GM19238 (cell line): ENCODE results near the gene PPP1R13B.
A peak's percentile ranks its signal among the peaks of the same experiment; 100 is the strongest.
"Not testable (repeated sequence)": the region's sequence is repeated elsewhere in the genome, so short reads cannot be mapped to it uniquely, and the experiment has no call there.

Source experiments
- DNase-seq: peaks from one replicate; pipeline ENCODE4 v3.0.0; 2011; ENCODE audit warnings: low spot score; ENCODE audit not compliant: insufficient read length

Gene PPP1R13B

DNA sequence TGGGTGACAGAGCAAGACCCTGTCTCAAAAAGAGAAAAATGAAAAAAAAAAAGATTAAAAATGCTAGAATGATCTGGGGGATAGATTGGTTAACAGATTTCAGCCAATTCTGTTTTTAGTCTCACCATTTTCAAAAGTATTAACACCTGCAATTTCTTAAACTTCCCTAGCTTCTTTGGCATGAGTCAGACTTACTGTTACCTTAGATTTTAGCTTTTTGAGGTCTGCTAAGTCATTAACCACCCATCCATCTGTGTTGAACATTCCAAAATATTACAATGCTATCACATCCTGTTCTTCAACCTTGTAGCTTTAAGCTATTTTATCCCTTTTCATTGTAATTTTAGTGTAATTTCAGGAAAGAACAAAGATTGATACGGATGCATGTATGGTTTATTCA lies 59.3 kb downstream of the PPP1R13B start:
- no peak for DNase-seq

GRCh38 chr14:103782376-103782775 lies 65.0 kb downstream of the PPP1R13B start:
- DNase-seq: no peak

- not testable (repeated sequence) for DNase-seq
These were observed 71.1 kb downstream of the PPP1R13B start for GRCh38 chr14:103776319-103776718.

GRCh38 chr14:103775506-103775905 lies 71.9 kb downstream of the PPP1R13B start:
- no peak for DNase-seq

DNA sequence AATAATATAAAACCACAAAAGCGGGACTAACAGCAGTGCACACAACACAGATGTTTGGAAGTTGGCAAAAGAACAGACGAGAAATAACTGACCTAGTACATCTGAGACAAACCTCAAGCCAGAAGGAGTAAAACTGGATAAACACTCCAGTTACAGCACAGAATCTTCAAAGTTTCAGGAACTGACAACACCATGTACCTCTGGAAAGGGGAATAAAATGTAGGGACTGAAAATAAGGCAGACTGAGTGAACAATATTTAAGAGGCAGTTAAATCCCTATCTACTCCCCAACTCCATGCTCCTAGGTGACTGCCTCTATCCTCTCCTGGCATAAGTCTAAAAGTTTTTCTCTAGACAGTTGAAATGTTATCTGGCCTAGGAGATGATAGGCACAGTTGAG lies 73.9 kb downstream of the PPP1R13B start:
- no peak for DNase-seq

- DNase-seq: no peak
These were observed 75.2 kb downstream of the PPP1R13B start for GRCh38 chr14:103772078-103772712.

DNA sequence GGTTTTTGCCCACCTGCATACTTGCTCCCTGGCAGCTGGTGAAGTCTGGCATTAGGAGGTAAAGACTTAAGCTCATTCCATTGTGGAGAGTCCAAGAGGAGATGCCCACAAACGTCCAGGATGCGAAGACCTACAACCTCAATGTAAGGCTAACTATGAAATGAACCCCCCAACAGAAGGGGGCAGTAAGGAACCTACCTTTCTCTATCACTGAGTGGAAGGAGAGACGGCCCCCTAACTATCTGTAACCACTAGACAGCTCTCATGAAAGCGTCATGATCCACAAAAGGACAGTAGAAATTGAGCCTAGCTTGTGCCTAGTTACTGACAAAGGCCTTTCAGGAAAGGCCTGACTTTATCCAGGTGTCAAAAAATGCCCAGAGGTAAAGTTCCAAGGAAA lies 76.5 kb downstream of the PPP1R13B start:
- no peak for DNase-seq

- DNase-seq: no peak
These were observed 76.9 kb downstream of the PPP1R13B start for GRCh38 chr14:103770500-103770899.

GRCh38 chr14:103767336-103767894 lies 80.0 kb downstream of the PPP1R13B start:
- no peak for DNase-seq

DNA sequence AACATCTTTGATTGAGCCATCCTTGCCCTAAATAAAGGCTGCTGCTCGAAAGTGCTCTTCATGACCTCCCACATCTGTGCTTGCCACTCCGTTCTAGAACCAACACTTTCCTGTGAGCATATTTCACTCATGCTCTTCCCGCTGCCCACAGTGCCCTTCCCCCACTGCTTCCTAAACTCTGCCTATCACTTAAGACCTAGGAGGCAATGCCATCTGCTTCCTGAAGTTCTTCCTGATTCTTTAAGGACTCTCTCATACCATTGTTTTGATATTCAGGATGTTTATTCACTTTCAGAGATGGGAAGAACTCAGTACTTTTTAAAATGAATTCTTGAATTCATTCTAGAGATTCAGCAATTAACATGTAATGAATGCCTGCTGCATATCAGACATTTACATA lies 81.8 kb downstream of the PPP1R13B start:
- DNase-seq: no peak

GRCh38 chr14:103763730-103764488 lies 83.5 kb downstream of the PPP1R13B start:
- peak; percentile 33 for DNase-seq

DNA sequence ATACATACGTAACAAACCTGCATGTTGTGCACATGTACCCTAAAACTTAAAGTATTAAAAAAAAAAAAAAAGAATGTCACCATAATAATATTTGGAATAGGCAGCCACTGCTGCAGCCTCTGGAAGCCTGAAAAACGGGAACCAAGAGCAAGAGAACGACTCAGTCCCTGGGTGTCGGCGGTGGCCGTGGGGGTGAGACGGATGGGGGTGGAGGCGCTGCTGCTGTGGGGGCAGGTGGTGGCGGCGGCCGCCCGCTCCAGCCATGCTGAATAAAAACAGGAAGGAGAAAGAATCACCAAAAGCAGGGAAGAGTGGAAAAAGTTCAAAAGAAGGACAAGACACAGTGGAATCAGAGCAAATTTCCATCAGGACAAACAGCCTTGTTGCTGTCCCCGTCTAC lies 84.8 kb downstream of the PPP1R13B start:
- no peak for DNase-seq

DNA sequence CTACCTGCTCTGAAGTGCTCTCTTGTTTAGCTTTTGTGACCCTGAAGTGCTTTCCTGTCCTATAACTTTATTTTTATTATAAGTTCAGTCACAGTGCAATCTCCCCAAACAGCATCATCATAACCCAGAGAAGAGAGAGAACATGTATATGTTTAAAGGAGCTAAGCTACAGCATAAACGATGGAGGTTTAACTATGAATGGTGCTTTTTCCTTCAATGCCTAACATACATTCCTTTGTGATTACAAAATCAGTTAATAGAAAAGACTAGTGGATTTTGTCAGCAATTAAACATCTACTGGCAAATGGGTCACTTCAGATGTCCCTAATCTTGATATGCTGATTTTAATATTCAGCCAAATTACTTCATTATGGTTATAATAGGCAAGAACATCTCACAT lies 85.3 kb downstream of the PPP1R13B start:
- DNase-seq: no peak

DNA sequence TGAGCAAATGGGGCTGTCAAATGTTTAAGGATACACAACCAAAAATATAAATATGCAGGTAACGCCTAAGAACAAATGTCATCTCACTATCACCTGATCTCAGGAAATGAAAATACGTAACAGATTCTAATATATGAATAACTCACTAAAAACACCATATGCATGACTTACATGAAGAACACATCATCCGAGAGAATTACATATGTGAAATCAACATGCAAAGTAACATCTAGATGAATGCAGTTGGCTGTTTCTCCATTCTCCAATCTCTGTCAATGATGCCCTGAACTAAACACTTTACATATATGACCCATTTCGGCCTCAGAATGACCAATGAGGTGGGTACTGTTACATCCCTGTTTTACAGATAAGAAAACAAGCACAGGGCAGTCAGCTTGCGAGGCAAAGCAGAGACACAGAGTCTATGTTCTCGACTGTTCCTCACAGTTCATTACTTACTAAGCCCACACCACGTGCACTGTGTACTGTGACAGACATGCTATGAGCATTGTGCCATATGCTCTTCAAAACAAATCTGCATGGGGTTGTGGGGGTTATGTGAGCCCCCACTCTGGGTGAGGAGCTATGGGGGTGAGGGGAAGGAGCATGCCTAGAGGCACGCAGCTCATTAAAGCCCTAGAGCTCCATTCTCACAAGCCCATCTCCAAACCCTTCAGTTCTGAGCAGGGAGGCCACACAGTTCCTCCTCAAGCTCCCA lies 89.2 kb downstream of the PPP1R13B start:
- DNase-seq: no peak

- no peak for DNase-seq
These were observed 92.3 kb downstream of the PPP1R13B start for GRCh38 chr14:103755060-103755459.

- no peak for DNase-seq
These were observed 93.6 kb downstream of the PPP1R13B start for GRCh38 chr14:103753774-103754173.

GRCh38 chr14:103749860-103750259 lies 97.5 kb downstream of the PPP1R13B start:
- DNase-seq: no peak

- no peak for DNase-seq
These were observed 97.9 kb downstream of the PPP1R13B start for GRCh38 chr14:103749452-103749851.

GRCh38 chr14:103748534-103748857 lies 98.9 kb downstream of the PPP1R13B start:
- no peak for DNase-seq

DNA sequence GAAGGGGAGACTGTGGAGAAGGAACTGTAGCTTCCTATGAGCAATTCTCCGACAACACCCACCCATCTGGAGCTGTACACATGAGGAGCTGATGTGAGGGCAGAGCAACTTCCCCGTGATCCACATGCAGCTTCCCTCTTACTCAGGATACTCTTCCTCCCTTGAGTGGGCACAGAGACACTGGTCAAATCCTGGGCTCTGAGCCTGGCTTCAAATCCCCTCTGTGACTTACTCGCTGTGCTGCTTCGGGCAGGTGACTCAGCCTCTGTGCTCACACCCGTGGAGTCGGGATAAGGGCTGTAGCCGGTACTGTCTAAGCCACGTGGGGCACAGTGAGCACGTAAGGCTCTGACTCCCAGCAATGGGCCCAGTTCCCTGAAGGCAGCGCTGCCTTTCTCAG lies 100.7 kb downstream of the PPP1R13B start:
- DNase-seq: no peak

DNA sequence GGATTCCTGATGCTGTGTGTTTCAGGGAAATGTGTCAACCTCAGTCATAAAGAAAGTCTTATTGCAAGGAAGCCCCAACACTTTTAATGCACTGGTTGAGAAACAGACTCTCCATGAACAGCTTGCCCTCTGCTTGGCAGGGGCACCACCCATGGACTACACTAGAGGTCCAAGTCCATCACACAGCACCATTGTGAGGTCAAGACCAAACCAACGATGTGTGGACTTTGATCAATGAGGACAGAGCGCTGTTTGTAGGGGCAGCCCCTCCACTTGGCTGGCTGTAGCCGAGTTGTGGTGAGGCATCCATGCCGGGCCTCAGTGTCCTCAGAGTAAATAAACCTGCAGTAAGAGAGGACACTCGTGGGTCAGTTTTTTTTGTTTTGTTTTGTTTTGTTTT lies 102.0 kb downstream of the PPP1R13B start:
- DNase-seq: no peak
